Activated gamma-delta T cell (primary cell): Measurements from ENCODE around the gene TMEM161A.
A peak's percentile ranks its signal among the peaks of the same experiment; 100 is the strongest.
"Not testable (repeated sequence)": the region's sequence is repeated elsewhere in the genome, so short reads cannot be mapped to it uniquely, and the experiment has no call there.

Experiments used
- DNase-seq: peaks from one replicate; lab custom pipeline; 2025; lab: John Stamatoyannopoulos, UW

Gene TMEM161A

GRCh38 chr19:19155495-19156219 is 17.4 kb upstream of the TMEM161A start:
- DNase-seq: no peak

GRCh38 chr19:19154768-19155494 is 16.7 kb upstream of the TMEM161A start:
- DNase-seq: no peak

- DNase-seq: no peak
Observed at GRCh38 chr19:19152668-19153384, 14.5 kb upstream of the TMEM161A start.

- no peak for DNase-seq
Observed at GRCh38 chr19:19151418-19151817, 13.1 kb upstream of the TMEM161A start.

- DNase-seq: no peak
Observed at GRCh38 chr19:19149435-19149834, 11.2 kb upstream of the TMEM161A start.

- DNase-seq: not testable (repeated sequence)
Observed at GRCh38 chr19:19148504-19148903, 10.2 kb upstream of the TMEM161A start.

- DNase-seq: no peak
Observed at GRCh38 chr19:19147344-19147743, 9.1 kb upstream of the TMEM161A start.

- DNase-seq: no peak
Observed at GRCh38 chr19:19146865-19147264, 8.6 kb upstream of the TMEM161A start.

GRCh38 chr19:19145684-19146608 is 7.7 kb upstream of the TMEM161A start:
- peak; percentile 53 for DNase-seq

GRCh38 chr19:19145281-19145680 is 7.0 kb upstream of the TMEM161A start:
- no peak for DNase-seq

GRCh38 chr19:19142347-19142746 is 4.1 kb upstream of the TMEM161A start:
- DNase-seq: no peak

GRCh38 chr19:19140476-19140875 is 2.2 kb upstream of the TMEM161A start:
- no peak for DNase-seq

GRCh38 chr19:19139876-19140229 is 1.6 kb upstream of the TMEM161A start:
- DNase-seq: no peak

GRCh38 chr19:19137556-19138108 is 646 bp downstream of the TMEM161A start:
- no peak for DNase-seq

- not testable (repeated sequence) for DNase-seq
Observed at GRCh38 chr19:19135713-19136112, 2.6 kb downstream of the TMEM161A start.

- no peak for DNase-seq
Observed at GRCh38 chr19:19134687-19135158, 3.6 kb downstream of the TMEM161A start.

GRCh38 chr19:19133985-19134384 is 4.3 kb downstream of the TMEM161A start:
- no peak for DNase-seq

GRCh38 chr19:19132912-19133311 is 5.4 kb downstream of the TMEM161A start:
- no peak for DNase-seq

- DNase-seq: no peak
Observed at GRCh38 chr19:19131989-19132388, 6.3 kb downstream of the TMEM161A start.

- DNase-seq: no peak
Observed at GRCh38 chr19:19126102-19126501, 12.2 kb downstream of the TMEM161A start.

- DNase-seq: no peak
Observed at GRCh38 chr19:19123386-19123785, 14.9 kb downstream of the TMEM161A start.
